ENCODE results near the gene SLC4A1AP. TPM values are rescaled to one million over a fixed set of nuclear protein-coding genes. Genes with fewer than 3 reads are reported as not detected.

Gene SLC4A1AP
- total RNA-seq, 1 experiment from 2014 or later: 33.8 TPM

DNA sequence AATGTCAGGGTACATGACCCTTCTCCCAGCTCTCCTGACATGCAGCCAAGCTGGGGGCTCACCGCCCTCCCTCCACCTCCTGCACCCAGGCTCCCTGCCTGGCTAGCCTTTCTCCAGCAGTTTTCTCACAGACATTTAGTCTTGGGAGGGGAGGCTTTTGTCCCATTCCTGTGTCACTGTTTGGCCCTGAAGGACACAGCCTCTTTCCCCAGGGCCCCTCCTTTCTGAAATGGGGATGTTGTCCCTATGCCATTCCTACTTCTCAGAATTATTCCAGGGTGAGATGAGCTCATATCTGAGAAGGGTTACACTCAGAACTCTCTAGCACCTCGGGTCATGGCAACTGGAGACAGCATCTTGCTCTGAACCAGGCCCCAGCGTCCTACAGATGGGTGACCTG is 60.5 kb downstream of the SLC4A1AP start:
- H3K9me3 Mint-ChIP-seq (ENCODE audit: unreplicated experiment): no peaks in the 10 kb centered on the region
- no peak for DNase-seq
- POLR2A ChIA-PET: interaction anchor here (0.5 to 2.2 kb wide), 4 partner anchors 14 to 29 kb away, joined by 3 to 25 read pairs (median 7); no protein-coding TSS in a partner anchor
- no TSS peak for BruUV-seq (replicated peaks)
- peak overlapping the region; percentile 80 for H3K27ac Mint-ChIP-seq (ENCODE audit: unreplicated experiment)
- H3K4me3 Mint-ChIP-seq (ENCODE audit: unreplicated experiment): no peak overlapping the region
- Histone ChIP-seq H3K27me3 (replicated peaks; ENCODE audit: control insufficient read depth, insufficient read depth, low read length) (no peaks in the 10 kb centered on the region), H3K36me3 (ENCODE audit: control insufficient read depth, insufficient read depth, low read length) (no peaks in the 10 kb centered on the region), H3K4me1 (peaks cover 66% of the 10 kb centered on the region), H3K4me3 (ENCODE audit: low read depth, low read length) (no peak overlapping the region), H3K9me3 (no peaks in the 10 kb centered on the region)
- no peaks in the 10 kb centered on the region for H3K27me3 Mint-ChIP-seq (ENCODE audit: insufficient read depth, unreplicated experiment)
- CTCF ChIA-PET: interaction anchor here (0.9 to 3.1 kb wide), 7 partner anchors 12 to 48 kb away, joined by 3 to 50 read pairs (median 6); partner anchors contain the start of gene MRPL33
- intact Hi-C loops (cut with micrococcal nuclease; ENCODE audit: unreplicated experiment): no loop called here
- H3K36me3 Mint-ChIP-seq (ENCODE audit: insufficient read depth, unreplicated experiment): no peaks in the 10 kb centered on the region
- H3K4me1 Mint-ChIP-seq (ENCODE audit: low read depth, unreplicated experiment): peaks cover 54% of the 10 kb centered on the region
- TF ChIP-seq, protein P1, sequence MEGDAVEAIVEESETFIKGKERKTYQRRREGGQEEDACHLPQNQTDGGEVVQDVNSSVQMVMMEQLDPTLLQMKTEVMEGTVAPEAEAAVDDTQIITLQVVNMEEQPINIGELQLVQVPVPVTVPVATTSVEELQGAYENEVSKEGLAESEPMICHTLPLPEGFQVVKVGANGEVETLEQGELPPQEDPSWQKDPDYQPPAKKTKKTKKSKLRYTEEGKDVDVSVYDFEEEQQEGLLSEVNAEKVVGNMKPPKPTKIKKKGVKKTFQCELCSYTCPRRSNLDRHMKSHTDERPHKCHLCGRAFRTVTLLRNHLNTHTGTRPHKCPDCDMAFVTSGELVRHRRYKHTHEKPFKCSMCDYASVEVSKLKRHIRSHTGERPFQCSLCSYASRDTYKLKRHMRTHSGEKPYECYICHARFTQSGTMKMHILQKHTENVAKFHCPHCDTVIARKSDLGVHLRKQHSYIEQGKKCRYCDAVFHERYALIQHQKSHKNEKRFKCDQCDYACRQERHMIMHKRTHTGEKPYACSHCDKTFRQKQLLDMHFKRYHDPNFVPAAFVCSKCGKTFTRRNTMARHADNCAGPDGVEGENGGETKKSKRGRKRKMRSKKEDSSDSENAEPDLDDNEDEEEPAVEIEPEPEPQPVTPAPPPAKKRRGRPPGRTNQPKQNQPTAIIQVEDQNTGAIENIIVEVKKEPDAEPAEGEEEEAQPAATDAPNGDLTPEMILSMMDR (IDR thresholded peaks at IDR 0.05; ENCODE audit: insufficient read depth in 1 of 2, low read depth in 1 of 2, low read length in 1 of 2, severe bottlenecking in 1 of 2, unreplicated experiment in 1 of 2): no peak

DNA sequence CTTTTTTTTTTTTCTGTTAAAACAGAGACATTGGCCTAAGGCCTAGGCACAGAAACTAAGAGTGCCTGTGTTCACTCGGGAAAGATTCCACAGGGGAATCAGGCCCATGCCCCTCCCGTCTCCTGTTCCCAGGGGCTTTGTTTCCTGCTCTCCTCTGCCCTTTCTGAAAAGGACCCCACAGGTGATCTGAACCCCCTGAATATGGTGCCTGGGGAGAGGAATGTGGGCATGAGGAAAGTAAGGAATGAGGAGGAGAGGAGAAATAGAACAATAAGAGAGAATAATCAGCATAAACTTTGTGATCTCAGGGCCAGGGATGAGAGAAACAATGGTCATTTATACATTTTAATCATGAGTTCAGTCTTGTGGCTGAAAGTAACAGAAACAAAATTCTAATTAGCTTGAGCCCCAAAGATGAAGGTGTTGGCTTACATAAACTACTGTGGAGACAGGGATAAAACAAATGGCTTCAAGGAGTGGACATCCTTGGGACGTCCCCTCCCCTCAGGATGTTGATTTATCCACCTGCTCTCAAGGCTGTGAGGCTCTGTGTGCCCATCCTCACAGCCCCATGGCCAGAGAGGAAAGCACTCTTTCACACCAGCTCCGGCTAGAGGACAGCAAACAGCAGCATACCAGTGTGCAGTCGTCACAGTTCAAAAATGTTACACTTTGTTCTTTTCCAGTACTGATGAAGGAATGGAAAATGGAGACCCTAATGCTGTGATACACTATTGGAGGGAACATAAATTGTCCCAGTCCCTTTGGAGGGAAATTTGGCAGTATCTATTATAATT is 61.4 kb downstream of the SLC4A1AP start:
- H3K4me3 Mint-ChIP-seq (ENCODE audit: unreplicated experiment): no peak overlapping the region

DNA sequence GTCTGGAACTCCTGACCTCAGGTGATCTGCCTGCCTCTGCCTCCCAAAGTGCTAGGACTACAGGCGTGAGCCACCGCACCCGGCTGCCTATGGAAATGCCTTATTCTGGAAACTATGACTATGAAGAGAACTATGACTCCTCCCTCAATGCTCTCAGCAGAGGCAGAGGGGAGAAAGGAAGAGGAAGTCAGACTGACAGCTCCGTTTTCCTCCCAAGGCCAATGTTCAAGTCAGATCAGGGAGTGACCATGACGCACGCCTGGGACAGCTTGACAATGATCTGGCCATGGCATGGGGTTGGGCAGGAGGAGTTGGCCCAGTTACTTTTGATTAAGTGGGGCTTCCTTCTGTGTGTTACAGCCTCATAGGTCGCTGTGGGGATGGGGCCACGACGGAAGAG is 63.6 kb downstream of the SLC4A1AP start:
- peaks cover 44% of the 10 kb centered on the region for H3K4me1 Mint-ChIP-seq (ENCODE audit: low read depth, unreplicated experiment)
- POLR2A ChIA-PET: no interaction called here
- H3K4me1 ChIP-seq: peaks cover 43% of the 10 kb centered on the region
- peak overlapping the region; percentile 21 for H3K27ac Mint-ChIP-seq (ENCODE audit: unreplicated experiment)
- no peaks in the 10 kb centered on the region for H3K27me3 Mint-ChIP-seq (ENCODE audit: insufficient read depth, unreplicated experiment)
- H3K9me3 ChIP-seq: no peaks in the 10 kb centered on the region
- H3K36me3 Mint-ChIP-seq (ENCODE audit: insufficient read depth, unreplicated experiment): no peaks in the 10 kb centered on the region
- intact Hi-C loops (cut with micrococcal nuclease; ENCODE audit: unreplicated experiment): no loop called here
- H3K4me3 ChIP-seq (ENCODE audit: low read depth, low read length): no peak overlapping the region
- H3K27me3 ChIP-seq (replicated peaks; ENCODE audit: control insufficient read depth, insufficient read depth, low read length): no peaks in the 10 kb centered on the region
- CTCF ChIA-PET: no interaction called here
- TF ChIP-seq, protein P1 (IDR thresholded peaks at IDR 0.05; ENCODE audit: insufficient read depth in 1 of 2, low read depth in 1 of 2, low read length in 1 of 2, severe bottlenecking in 1 of 2, unreplicated experiment in 1 of 2): no peak
- no peaks in the 10 kb centered on the region for H3K36me3 ChIP-seq (ENCODE audit: control insufficient read depth, insufficient read depth, low read length)
- no TSS peak for BruUV-seq (replicated peaks)
- H3K9me3 Mint-ChIP-seq (ENCODE audit: unreplicated experiment): no peaks in the 10 kb centered on the region
- DNase-seq: no peak
- no peak overlapping the region for H3K4me3 Mint-ChIP-seq (ENCODE audit: unreplicated experiment)

More for the DNA sequence above, 61.4 kb downstream of the SLC4A1AP start:
- BruUV-seq (replicated peaks): no TSS peak
- H3K27ac Mint-ChIP-seq (ENCODE audit: unreplicated experiment): peak overlapping the region; percentile 80
- H3K4me1 ChIP-seq: peaks cover 64% of the 10 kb centered on the region
- intact Hi-C loops (cut with micrococcal nuclease; ENCODE audit: unreplicated experiment): no loop called here
- TF ChIP-seq, protein P1 (IDR thresholded peaks at IDR 0.05; ENCODE audit: insufficient read depth in 1 of 2, low read depth in 1 of 2, low read length in 1 of 2, severe bottlenecking in 1 of 2, unreplicated experiment in 1 of 2): no peak
- no peaks in the 10 kb centered on the region for H3K27me3 Mint-ChIP-seq (ENCODE audit: insufficient read depth, unreplicated experiment)
- CTCF ChIA-PET: interaction anchor here (0.5 to 3.1 kb wide), 4 partner anchors 11 to 42 kb away, joined by 3 to 50 read pairs (median 3); no protein-coding TSS in a partner anchor
- DNase-seq: peak in 1 of 2 experiments; percentile 52
- POLR2A ChIA-PET: interaction anchor here (0.5 to 1.0 kb wide), 3 partner anchors 10 to 27 kb away, joined by 3 to 8 read pairs (median 3); no protein-coding TSS in a partner anchor
- no peaks in the 10 kb centered on the region for H3K9me3 Mint-ChIP-seq (ENCODE audit: unreplicated experiment)
- H3K4me3 ChIP-seq (ENCODE audit: low read depth, low read length): no peak overlapping the region
- peaks cover 55% of the 10 kb centered on the region for H3K4me1 Mint-ChIP-seq (ENCODE audit: low read depth, unreplicated experiment)
- H3K36me3 ChIP-seq (ENCODE audit: control insufficient read depth, insufficient read depth, low read length): no peaks in the 10 kb centered on the region
- H3K27me3 ChIP-seq (replicated peaks; ENCODE audit: control insufficient read depth, insufficient read depth, low read length): no peaks in the 10 kb centered on the region
- H3K36me3 Mint-ChIP-seq (ENCODE audit: insufficient read depth, unreplicated experiment): no peaks in the 10 kb centered on the region
- H3K9me3 ChIP-seq: no peaks in the 10 kb centered on the region

Measured in Caco-2 (cell line).